Fibroblast of skin of abdomen (primary cell): ENCODE data around the gene H2BK1.

Experiments used
- DNase-seq: peaks from one replicate; pipeline ENCODE4 v3.0.0-alpha.2; 2013

H2BK1 gene

DNA sequence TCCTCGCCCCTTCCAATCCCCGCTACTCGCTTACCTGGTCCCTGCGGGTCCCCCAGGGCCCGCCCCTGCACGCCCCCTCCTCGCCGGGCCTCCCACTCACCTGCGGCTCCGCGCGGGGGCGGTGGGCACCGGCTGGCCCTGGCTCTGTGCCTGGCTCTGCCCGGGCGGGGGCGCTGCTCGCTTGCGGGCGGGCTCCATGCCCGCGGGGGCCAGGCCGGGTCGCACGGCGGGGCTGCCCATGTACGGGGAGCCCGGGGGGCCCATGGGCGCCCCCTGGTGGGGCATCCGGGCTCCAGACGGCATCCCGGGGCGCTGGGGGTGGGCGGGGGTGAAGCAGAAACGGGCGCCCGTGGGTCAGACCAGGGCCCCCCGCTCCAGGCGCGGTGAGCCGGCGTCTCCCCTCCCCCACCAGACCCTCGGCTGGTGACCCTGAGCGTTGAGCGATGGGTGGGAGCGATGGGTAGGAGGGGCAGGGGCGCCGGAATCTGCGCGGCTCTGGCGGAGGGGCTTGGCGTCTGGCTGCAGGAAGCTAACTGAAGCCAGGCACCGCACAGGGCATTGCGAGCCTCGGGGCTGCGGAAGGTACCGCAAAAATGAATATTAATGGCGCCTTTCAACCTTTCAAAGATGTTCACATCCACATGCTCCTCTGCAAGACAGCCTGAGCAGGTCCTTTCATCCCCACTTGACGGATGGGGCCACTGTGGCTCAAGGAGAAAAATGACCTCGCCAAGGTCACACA, 35.2 kb upstream of the H2BK1 start:
- DNase-seq: peak; percentile 28

- no peak for DNase-seq
Observed at GRCh38 chr7:151244841-151245346, 34.6 kb upstream of the H2BK1 start.

GRCh38 chr7:151244196-151244840, 34.0 kb upstream of the H2BK1 start:
- DNase-seq: peak; percentile 49

DNA sequence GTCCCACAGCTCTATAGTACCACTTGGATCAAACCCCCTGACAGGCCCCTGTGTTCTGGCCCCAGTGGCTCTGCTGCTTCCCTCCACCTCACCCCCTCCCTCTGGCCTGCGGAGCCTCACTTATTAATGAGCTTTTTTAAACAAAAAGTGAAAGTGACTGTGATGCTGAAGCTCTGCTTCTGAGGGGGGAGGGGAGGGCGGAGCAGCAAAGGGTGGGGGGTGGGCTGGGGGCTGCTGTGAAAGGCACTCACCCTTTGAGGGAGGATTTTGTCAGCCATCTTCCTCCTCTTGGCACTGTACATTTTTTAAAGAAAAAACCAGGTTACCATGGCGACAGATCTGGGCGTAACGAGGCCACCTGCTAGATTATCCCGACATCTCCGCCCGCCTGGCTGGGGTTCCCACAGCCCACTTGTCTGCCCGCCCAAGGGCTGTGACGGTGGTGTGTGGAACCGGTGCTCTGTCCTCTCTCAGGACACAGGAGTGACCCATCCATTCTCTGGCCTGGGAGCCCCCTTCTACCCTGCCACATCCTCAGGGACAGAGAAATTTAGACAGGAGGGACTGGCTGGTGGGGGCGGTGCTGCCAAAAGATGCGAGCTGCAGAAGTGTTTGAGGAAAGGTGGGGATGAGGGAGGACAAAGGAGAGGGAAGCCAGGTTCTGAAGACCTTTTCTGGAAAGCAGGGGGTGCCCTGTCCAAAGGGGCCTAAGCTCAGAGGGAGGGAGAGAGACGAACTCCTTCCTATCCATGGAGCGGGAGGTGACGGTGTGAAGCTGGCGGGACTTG, 33.3 kb upstream of the H2BK1 start:
- no peak for DNase-seq

DNA sequence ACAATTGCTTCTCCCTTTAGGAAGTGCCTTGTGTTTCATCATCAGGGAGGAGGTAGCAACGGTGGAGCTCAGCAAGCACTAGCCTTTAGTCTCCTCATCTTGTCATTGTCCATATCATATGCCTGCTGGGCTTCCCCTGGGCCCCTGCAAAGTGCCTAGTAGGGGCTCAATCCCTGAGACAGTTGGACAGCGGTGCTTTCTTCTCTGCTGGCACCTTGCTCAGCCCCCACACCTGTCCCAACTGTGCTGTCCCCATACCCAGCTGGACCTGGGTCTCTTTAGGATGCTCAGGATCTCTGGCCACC, 32.7 kb upstream of the H2BK1 start:
- no peak for DNase-seq

GRCh38 chr7:151242159-151243044, 32.1 kb upstream of the H2BK1 start:
- DNase-seq: no peak

GRCh38 chr7:151241755-151242096, 31.4 kb upstream of the H2BK1 start:
- DNase-seq: no peak

DNA sequence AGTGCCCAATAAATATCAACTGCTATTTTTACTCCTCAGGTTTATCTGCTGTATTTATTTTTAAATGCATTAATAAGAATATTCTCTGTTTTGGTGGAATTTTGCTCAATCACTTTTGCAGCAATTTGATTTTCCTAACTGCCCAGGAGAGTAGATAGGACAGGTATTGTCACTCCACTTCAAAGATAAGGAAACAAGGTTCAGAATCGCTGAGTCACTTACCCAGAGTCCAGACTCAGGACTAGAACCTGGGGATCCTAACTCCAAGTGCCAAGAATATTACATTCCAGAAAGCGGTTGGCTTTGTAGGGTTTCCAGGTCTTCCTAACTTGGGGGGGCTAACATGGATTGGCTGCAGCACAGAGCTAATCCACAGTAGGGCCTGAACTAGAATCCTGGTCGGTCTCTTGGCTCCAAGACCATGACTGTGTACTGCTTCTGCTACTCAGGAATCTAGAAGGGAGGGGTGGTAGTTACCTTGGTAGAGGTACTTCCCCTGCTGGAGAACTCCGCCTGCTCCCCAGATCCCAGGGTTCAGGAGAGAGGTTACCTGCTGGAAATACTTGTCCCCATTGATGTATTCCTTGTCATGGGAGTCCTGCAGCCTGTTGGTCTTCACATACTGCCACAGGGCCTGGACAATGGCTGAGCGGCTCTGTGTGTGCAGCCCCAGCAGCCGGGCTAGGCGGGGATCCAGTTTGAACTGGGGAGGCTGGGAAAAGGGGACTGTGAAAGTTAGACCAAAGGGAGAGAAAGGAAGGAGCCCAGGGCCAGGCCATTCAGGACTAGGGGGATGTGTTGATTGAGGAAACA, 30.9 kb upstream of the H2BK1 start:
- DNase-seq: no peak

GRCh38 chr7:151240536-151240935, 30.2 kb upstream of the H2BK1 start:
- no peak for DNase-seq

- no peak for DNase-seq
Observed at GRCh38 chr7:151239837-151240459, 29.7 kb upstream of the H2BK1 start.

DNA sequence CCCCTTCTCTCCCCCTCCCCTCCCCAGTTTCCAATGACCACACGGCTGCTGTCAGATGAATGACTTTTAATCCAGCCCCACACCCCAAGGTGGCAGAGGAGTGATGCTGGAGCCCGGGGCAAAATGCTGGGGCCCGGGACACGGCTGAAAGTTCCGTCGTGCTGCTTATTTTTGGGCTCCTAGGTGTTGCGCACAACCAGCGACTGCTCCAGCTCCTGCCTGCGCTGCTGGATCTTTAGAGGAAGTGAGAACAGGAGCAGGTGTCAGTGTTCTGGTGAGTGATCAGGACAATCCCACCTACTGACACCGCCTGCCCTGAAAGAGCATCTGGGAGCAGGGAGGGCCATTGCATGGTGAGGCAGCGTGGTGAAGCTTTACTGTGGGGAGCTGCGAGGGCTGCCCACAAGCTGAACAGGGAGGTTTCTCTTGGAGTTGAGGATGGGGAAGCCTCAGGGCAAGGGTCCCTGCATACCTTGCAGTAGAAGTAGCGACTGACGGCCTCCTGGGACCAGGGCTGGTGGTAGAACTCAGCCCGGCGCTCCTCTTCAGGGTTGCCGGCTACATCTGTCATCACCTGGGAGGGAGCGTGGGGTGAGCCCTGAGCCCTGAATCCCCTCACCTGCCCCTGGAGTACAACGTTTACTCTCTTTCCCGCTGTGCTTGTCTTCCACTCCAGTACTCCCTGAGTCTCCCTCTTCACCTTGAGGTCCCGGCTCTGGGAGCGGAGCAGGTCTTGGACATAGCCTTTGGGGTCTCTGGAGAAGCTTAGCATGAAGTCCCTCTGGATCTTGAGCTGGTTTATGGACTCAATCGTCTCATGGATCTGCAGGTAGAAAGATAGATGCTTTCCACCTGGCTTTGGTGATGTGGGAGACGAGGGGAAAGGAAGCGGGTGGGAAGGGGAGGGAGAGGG, 28.9 kb upstream of the H2BK1 start:
- no peak for DNase-seq

- DNase-seq: no peak
Observed at GRCh38 chr7:151238190-151238810, 28.0 kb upstream of the H2BK1 start.

- DNase-seq: no peak
Observed at GRCh38 chr7:151237244-151238189, 27.2 kb upstream of the H2BK1 start.

DNA sequence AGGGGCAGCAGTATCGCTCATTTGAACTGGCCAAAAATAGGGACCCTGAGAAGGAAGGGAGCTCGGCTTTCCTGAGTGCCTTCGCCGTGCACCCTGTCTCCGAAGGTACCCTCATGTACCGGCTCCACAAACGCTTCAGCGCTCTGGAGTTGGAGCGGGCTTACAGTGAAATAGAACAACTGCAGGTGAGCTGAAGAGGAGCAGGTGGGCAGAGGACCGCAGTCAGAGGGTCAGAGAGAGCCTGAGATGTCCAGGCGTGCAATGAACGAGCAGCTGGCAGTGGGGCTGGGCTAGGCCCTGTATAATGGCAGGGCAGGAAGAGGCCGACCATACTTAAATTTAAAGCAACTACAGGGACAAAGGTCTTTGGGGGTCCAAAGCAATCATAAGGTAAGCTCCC, 26.1 kb upstream of the H2BK1 start:
- no peak for DNase-seq

- no peak for DNase-seq
Observed at GRCh38 chr7:151235091-151235787, 25.0 kb upstream of the H2BK1 start.

DNA sequence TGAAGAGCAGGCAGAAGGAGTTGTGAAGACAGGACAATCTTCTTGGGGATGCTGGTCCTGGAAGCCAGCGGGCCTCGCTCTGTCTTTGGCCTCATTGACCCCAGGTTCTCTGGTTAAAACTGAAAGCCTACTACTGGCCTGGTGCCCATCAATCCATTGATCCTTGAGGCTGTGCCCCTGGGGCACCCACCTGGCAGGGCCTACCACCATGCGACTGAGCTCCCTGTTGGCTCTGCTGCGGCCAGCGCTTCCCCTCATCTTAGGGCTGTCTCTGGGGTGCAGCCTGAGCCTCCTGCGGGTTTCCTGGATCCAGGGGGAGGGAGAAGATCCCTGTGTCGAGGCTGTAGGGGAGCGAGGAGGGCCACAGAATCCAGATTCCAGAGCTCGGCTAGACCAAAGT, 23.5 kb upstream of the H2BK1 start:
- no peak for DNase-seq

DNA sequence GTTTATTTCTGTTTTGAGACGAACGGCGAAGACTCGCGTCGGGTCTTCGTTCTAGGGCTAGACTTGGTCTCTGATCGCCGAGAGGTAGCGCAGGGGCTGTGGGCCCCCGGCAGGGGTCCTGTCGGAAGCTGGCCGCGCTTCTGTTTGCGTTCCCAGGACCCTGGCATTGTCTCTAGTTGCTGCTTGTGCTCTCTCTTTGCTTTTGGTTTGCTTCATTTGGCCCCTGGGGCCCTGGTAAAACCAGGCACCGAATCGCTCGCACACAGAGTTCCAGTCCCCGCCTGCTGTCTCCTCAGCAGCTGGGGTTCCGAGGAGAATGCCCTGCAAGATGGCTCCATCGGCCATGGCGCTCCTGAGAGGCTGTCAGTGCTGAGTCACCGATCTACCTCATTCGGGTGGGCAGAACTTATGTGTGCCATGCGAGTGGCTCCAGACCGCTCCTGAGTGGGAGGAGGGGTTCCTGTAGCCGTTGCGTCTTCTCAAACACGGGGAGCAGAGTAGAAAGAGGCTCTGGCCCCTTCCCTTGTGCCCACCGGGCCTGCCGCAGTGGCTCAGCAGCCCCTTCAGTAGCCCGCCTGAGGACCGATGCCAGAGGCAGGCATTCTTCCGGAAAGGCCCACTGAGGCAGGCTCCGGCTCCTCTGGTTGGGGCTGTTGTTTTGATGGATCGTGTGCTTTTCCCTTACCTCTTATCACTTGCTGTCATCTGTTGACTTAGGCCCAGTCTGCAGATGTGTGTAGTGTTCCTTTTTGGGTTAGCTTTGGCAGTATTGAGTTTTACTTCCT, 22.8 kb upstream of the H2BK1 start:
- peak; percentile 75 for DNase-seq
